PC-9 (cell line): ENCODE results near the gene B9D1. TPM values are rescaled to one million over a fixed set of nuclear protein-coding genes. Genes with fewer than 3 reads are reported as not detected.

Source experiments
- BruUV-seq: library from RNA; stranded (reverse); fragments of 400-500 nt; replicated peaks from 2 replicates; lab custom pipeline; 2021; lab: Mats Ljungman, UMichigan
- CTCF ChIA-PET: fragments of 300-600 bp; sonication (Branson Sonifier 250); formaldehyde crosslinking; loops from one replicate; lab custom pipeline; 2022; ENCODE audit warnings: antibody characterized with exemption; lab: Charles Lee
- POLR2A ChIA-PET: fragments of 300-600 bp; sonication (Branson Sonifier 250); formaldehyde crosslinking; loops from one replicate; lab custom pipeline; 2022; ENCODE audit warnings: antibody characterized with exemption; ENCODE audit not compliant: unreplicated experiment; lab: Charles Lee
- DNase-seq, 2 experiments: peaks; one replicate each; pipeline versions ENCODE4 v3.0.0 to v3.0.0-alpha.2; 2015 to 2022; ENCODE audit warnings: mixed read lengths in 1 of 2
- H2AFZ ChIP-seq: fragments of 200-600 bp; sonication (generic); 2 replicates; pipeline ENCODE4 v1.8.1; 2017; ENCODE audit warnings: antibody characterized with exemption
- H3F3A ChIP-seq: fragments of 200-600 bp; sonication (generic); 2 replicates; pipeline ENCODE4 v1.8.1; 2017; ENCODE audit warnings: antibody characterized with exemption, mild to moderate bottlenecking, low read depth; ENCODE audit not compliant: insufficient read depth
- H3K27ac ChIP-seq: fragments of 200-600 bp; sonication (generic); 2 replicates; pipeline ENCODE4 v1.6.1; 2016; ENCODE audit warnings: mixed run types
- H3K27me3 ChIP-seq: fragments of 200-600 bp; sonication (generic); 2 replicates; pipeline ENCODE4 v1.6.1; 2016; ENCODE audit warnings: low read depth, mixed run types; ENCODE audit not compliant: insufficient read depth
- H3K36me3 ChIP-seq: fragments of 200-600 bp; sonication (generic); 2 replicates; pipeline ENCODE4 v1.6.1; 2016; ENCODE audit warnings: low read depth, mixed run types
- H3K4me1 ChIP-seq: fragments of 200-600 bp; sonication (generic); replicated peaks from 2 replicates; pipeline ENCODE4 v1.6.1; 2016; ENCODE audit warnings: mixed run types; ENCODE audit not compliant: insufficient read depth
- H3K4me2 ChIP-seq: fragments of 200-600 bp; sonication (generic); 2 replicates; pipeline ENCODE4 v1.6.1; 2017; ENCODE audit warnings: mixed run types
- H3K4me3 ChIP-seq: fragments of 200-600 bp; sonication (generic); 2 replicates; pipeline ENCODE4 v1.6.1; 2016; ENCODE audit warnings: mixed run types
- H3K79me2 ChIP-seq: fragments of 200-600 bp; sonication (generic); 2 replicates; pipeline ENCODE4 v1.6.1; 2017; ENCODE audit warnings: low read depth, mixed run types
- H3K9me2 ChIP-seq: fragments of 200-600 bp; sonication (generic); 2 replicates; pipeline ENCODE4 v1.8.1; 2017; ENCODE audit warnings: mild to moderate bottlenecking; ENCODE audit not compliant: insufficient read depth
- H3K9me3 ChIP-seq: fragments of 200-600 bp; sonication (generic); 2 replicates; pipeline ENCODE4 v1.8.1; 2016; ENCODE audit warnings: low read depth; ENCODE audit not compliant: insufficient read depth
- H4K20me1 ChIP-seq: fragments of 200-600 bp; sonication (generic); 2 replicates; pipeline ENCODE4 v1.8.1; 2017; ENCODE audit not compliant: insufficient read depth
- EZH2 ChIP-seq: fragments of 200-600 bp; sonication (generic); IDR thresholded peaks from 2 replicates; pipeline ENCODE4 v1.8.0; 2017; ENCODE audit warnings: antibody characterized with exemption, low read depth
- intact Hi-C: fragments of 100-400 bp; cut with micrococcal nuclease; formaldehyde crosslinking; loops from one replicate; pipeline ENCODE4 v1.10.0; 2022; ENCODE audit not compliant: unreplicated experiment
- total RNA-seq: library from RNA; stranded (reverse); gene quantifications from 2 replicates; pipeline ENCODE4 v1.2.3, GENCODE V29; 2021
- TF ChIP-seq, protein P1 (sequence below): fragments of 200-600 bp; sonication (generic); conservative IDR thresholded peaks from 2 replicates; pipeline ENCODE4 v1.6.1; 2017; ENCODE audit warnings: mixed run types, antibody characterized with exemption, mild to moderate bottlenecking, moderate library complexity

B9D1 gene
- total RNA-seq, 1 experiment from 2014 or later: 40.2 TPM

GRCh38 chr17:19398301-19399181 lies 36.0 kb upstream of the B9D1 start:
- TF ChIP-seq, protein P1, sequence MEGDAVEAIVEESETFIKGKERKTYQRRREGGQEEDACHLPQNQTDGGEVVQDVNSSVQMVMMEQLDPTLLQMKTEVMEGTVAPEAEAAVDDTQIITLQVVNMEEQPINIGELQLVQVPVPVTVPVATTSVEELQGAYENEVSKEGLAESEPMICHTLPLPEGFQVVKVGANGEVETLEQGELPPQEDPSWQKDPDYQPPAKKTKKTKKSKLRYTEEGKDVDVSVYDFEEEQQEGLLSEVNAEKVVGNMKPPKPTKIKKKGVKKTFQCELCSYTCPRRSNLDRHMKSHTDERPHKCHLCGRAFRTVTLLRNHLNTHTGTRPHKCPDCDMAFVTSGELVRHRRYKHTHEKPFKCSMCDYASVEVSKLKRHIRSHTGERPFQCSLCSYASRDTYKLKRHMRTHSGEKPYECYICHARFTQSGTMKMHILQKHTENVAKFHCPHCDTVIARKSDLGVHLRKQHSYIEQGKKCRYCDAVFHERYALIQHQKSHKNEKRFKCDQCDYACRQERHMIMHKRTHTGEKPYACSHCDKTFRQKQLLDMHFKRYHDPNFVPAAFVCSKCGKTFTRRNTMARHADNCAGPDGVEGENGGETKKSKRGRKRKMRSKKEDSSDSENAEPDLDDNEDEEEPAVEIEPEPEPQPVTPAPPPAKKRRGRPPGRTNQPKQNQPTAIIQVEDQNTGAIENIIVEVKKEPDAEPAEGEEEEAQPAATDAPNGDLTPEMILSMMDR: no peak
- H3K27ac ChIP-seq: peak overlapping the region; percentile 80
- no peaks in the 10 kb centered on the region for H3K9me2 ChIP-seq
- POLR2A ChIA-PET: interaction anchor here (0.9 kb wide), 1 partner anchor 21 kb away, joined by 4 read pairs; the partner anchor contains the start of gene MAPK7
- CTCF ChIA-PET: no interaction called here
- BruUV-seq: no TSS peak
- H3K27me3 ChIP-seq: no peaks in the 10 kb centered on the region
- H3K4me1 ChIP-seq: peaks cover 22% of the 10 kb centered on the region
- no peaks in the 10 kb centered on the region for H3K79me2 ChIP-seq
- H3K4me3 ChIP-seq: no peak overlapping the region
- peak; percentile 71 to 84 for DNase-seq
- no peaks in the 10 kb centered on the region for H3K36me3 ChIP-seq
- H4K20me1 ChIP-seq: no peaks in the 10 kb centered on the region
- H3F3A ChIP-seq: peaks cover 20% of the 10 kb centered on the region
- H3K4me2 ChIP-seq: peak overlapping the region; percentile 29
- no peaks in the 10 kb centered on the region for H3K9me3 ChIP-seq
- intact Hi-C loops: no loop called here
- H2AFZ ChIP-seq: no peak overlapping the region

- Histone ChIP-seq H3F3A (peaks cover 20% of the 10 kb centered on the region), H3K4me1 (peaks cover 22% of the 10 kb centered on the region), H3K27me3 (no peaks in the 10 kb centered on the region), H3K27ac (peak overlapping the region; percentile 80), H4K20me1 (no peaks in the 10 kb centered on the region), H2AFZ (no peak overlapping the region), H3K4me3 (no peak overlapping the region), H3K9me3 (no peaks in the 10 kb centered on the region), H3K79me2 (no peaks in the 10 kb centered on the region), H3K36me3 (no peaks in the 10 kb centered on the region), H3K9me2 (no peaks in the 10 kb centered on the region), H3K4me2 (peak overlapping the region; percentile 29)
- TF ChIP-seq, protein P1: no peak
- no peak for TF ChIP-seq EZH2
- intact Hi-C loops: no loop called here
- DNase-seq: peak in 1 of 2 experiments; percentile 41
- ChIA-PET CTCF (no interaction called here), POLR2A (interaction anchor here (0.7 to 0.9 kb wide), 2 partner anchors 9 to 20 kb away, joined by 4 to 11 read pairs; partner anchors contain the start of gene MAPK7)
- BruUV-seq: no TSS peak
Measured at GRCh38 chr17:19397556-19398041, 35.1 kb upstream of the B9D1 start.

- Histone ChIP-seq H3K79me2 (no peaks in the 10 kb centered on the region), H3K27ac (no peak overlapping the region), H4K20me1 (no peaks in the 10 kb centered on the region), H3K9me2 (no peaks in the 10 kb centered on the region), H3K36me3 (no peaks in the 10 kb centered on the region), H2AFZ (no peak overlapping the region), H3K4me2 (no peak overlapping the region), H3K9me3 (no peaks in the 10 kb centered on the region), H3K4me3 (no peak overlapping the region), H3K4me1 (peaks cover 17% of the 10 kb centered on the region), H3F3A (peaks cover 6% of the 10 kb centered on the region; the same call in 1 of the 2 replicates), H3K27me3 (no peaks in the 10 kb centered on the region)
- BruUV-seq: no TSS peak
- no peak for DNase-seq
- TF ChIP-seq, protein P1: no peak
- TF ChIP-seq EZH2: no peak
- CTCF ChIA-PET: no interaction called here
- intact Hi-C loops: no loop called here
- POLR2A ChIA-PET: no interaction called here
Measured at GRCh38 chr17:19392303-19392702, 29.8 kb upstream of the B9D1 start.
